ENCODE results near the gene LIPA.

LIPA gene

DNA sequence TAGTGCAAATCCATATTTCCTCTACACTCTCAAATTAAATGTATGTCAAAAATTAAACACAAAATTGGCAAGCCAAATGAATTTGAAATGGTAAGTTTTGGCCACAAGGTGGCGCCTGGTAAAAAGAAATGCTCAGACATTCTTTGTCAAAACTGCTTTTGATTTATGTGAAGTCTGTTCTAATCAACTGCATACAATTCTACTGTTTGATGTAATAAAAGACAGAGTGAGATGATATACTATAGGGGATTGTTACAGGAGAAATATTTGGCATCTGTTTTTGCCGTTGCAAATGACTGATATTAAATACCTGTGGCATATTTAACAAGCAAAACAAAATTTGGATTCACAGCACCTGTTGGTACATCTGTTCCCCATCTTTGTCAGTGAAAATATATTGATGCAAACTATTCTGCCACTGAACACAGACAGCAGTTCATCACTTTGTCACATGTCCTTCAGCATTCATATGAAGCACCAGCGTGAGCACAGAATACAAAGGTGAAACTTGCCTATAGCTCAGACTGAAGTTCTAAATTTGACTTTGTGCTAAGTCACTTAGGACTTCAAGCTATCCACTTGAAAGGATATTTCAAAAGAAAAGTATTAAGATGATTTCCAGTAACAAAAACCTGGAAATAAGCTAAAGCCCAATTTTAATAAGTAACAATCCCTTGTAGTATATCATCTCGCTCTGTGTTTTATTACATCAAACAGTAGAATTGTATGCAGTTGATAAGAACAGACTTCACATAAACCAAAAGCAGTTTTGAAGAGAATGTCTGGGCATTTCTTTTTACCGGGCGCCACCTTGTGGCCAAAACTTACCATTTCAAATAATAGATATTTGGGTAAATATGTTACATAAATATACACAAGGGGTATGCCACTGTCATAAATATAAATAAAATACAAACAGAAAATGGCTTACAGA is 34.3 kb downstream of the LIPA start:
- H3K27me3 ChIP-seq, result no peaks in the 10 kb centered on the region
- TF ChIP-seq, protein P1, sequence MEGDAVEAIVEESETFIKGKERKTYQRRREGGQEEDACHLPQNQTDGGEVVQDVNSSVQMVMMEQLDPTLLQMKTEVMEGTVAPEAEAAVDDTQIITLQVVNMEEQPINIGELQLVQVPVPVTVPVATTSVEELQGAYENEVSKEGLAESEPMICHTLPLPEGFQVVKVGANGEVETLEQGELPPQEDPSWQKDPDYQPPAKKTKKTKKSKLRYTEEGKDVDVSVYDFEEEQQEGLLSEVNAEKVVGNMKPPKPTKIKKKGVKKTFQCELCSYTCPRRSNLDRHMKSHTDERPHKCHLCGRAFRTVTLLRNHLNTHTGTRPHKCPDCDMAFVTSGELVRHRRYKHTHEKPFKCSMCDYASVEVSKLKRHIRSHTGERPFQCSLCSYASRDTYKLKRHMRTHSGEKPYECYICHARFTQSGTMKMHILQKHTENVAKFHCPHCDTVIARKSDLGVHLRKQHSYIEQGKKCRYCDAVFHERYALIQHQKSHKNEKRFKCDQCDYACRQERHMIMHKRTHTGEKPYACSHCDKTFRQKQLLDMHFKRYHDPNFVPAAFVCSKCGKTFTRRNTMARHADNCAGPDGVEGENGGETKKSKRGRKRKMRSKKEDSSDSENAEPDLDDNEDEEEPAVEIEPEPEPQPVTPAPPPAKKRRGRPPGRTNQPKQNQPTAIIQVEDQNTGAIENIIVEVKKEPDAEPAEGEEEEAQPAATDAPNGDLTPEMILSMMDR (IDR thresholded peaks at IDR 0.05), result peak; percentile 68 to 69
- intact Hi-C loops (cut with DNase I; ENCODE audit: low total_unique reads), result loop anchor here (10.0 kb wide), 1 partner anchor 283 kb away; no protein-coding TSS in a partner anchor
- peak overlapping the region; percentile 41 to 45 for H3K27ac ChIP-seq
- no peaks in the 10 kb centered on the region for H3K9me3 ChIP-seq
- H3K36me3 ChIP-seq, result peaks cover 12 to 19% (median 16%) of the 10 kb centered on the region in 3 donors
- H3K4me3 ChIP-seq, result no peak overlapping the region
- peaks cover 0 to 6% (median 1%) of the 10 kb centered on the region in 4 donors for H3K4me1 ChIP-seq
- DNase-seq, result no peak

- TF ChIP-seq, protein P1 (IDR thresholded peaks at IDR 0.05), result no peak
- Histone ChIP-seq H3K36me3 (peaks cover 12 to 19% (median 16%) of the 10 kb centered on the region in 3 donors), H3K4me3 (no peak overlapping the region), H3K27me3 (no peaks in the 10 kb centered on the region), H3K4me1 (peaks cover 0 to 6% (median 1%) of the 10 kb centered on the region in 4 donors), H3K9me3 (no peaks in the 10 kb centered on the region), H3K27ac (no peak overlapping the region)
- no peak for DNase-seq
- intact Hi-C loops (cut with DNase I; ENCODE audit: low total_unique reads), result loop anchor here (10.0 kb wide), 1 partner anchor 281 kb away; no protein-coding TSS in a partner anchor
Measured at GRCh38 chr10:89216056-89216455, 35.5 kb downstream of the LIPA start.

- TF ChIP-seq, protein P1 (IDR thresholded peaks at IDR 0.05), result no peak
- intact Hi-C loops (cut with DNase I; ENCODE audit: low total_unique reads), result loop anchor here (2.0 to 10.0 kb wide), 2 partner anchors 185 to 281 kb away; no protein-coding TSS in a partner anchor
Measured at GRCh38 chr10:89215511-89215910, 36.1 kb downstream of the LIPA start.

GRCh38 chr10:89214566-89215165 is 36.9 kb downstream of the LIPA start:
- no peak overlapping the region for H3K27ac ChIP-seq
- TF ChIP-seq, protein P1 (IDR thresholded peaks at IDR 0.05), result no peak
- no peak overlapping the region for H3K4me3 ChIP-seq
- peaks cover 0 to 6% (median 1%) of the 10 kb centered on the region in 4 donors for H3K4me1 ChIP-seq
- no peaks in the 10 kb centered on the region for H3K9me3 ChIP-seq
- intact Hi-C loops (cut with DNase I; ENCODE audit: low total_unique reads), result loop anchor here (2.0 to 10.0 kb wide), 2 partner anchors 184 to 280 kb away; no protein-coding TSS in a partner anchor
- peaks cover 12 to 16% (median 12%) of the 10 kb centered on the region in 3 donors for H3K36me3 ChIP-seq
- no peaks in the 10 kb centered on the region for H3K27me3 ChIP-seq
- DNase-seq, result no peak

More at GRCh38 chr10:89215511-89215910, 36.1 kb downstream of the LIPA start:
- Histone ChIP-seq H3K4me3 (no peak overlapping the region), H3K27me3 (no peaks in the 10 kb centered on the region), H3K27ac (no peak overlapping the region), H3K36me3 (peaks cover 12 to 19% (median 16%) of the 10 kb centered on the region in 3 donors), H3K9me3 (no peaks in the 10 kb centered on the region), H3K4me1 (peaks cover 0 to 6% (median 1%) of the 10 kb centered on the region in 4 donors)
- no peak for DNase-seq

- intact Hi-C loops (cut with DNase I; ENCODE audit: low total_unique reads), result loop anchor here (10.0 kb wide), 1 partner anchor 278 kb away; no protein-coding TSS in a partner anchor
- Histone ChIP-seq H3K4me1 (peaks cover 0 to 6% (median 2%) of the 10 kb centered on the region in 4 donors), H3K9me3 (no peaks in the 10 kb centered on the region), H3K27ac (no peak overlapping the region), H3K27me3 (no peaks in the 10 kb centered on the region), H3K4me3 (no peak overlapping the region), H3K36me3 (peaks cover 10 to 16% (median 12%) of the 10 kb centered on the region in 3 donors)
- DNase-seq, result no peak
- TF ChIP-seq, protein P1 (IDR thresholded peaks at IDR 0.05), result peak; percentile 67 to 77
Measured at GRCh38 chr10:89213191-89213808, 38.3 kb downstream of the LIPA start.

All from tibial artery (tissue), 4 donors.